ENCODE measurements around the gene TMEM259. TPM values are rescaled to one million over a fixed set of nuclear protein-coding genes. Genes with fewer than 3 reads are reported as not detected.

TMEM259 gene
- total and polyA plus RNA-seq, 9 of the 15 experiments (the other 6 are each of a cell fraction or from before 2014, with no cell fraction given): 0.52 to 231 (median 63.6) TPM

- TF ChIP-seq TSHZ1 (CRISPR knock-in tag; IDR thresholded peaks at IDR 0.05) (no peak), RNF219 (CRISPR knock-in tag; IDR thresholded peaks at IDR 0.05) (no peak), EHMT2 (IDR thresholded peaks at IDR 0.05) (no peak), ZNF655 (CRISPR knock-in tag; IDR thresholded peaks at IDR 0.05) (no peak), NCOA6 (IDR thresholded peaks at IDR 0.05) (no peak), CHD4 (IDR thresholded peaks at IDR 0.05; ENCODE audit: insufficient read depth, insufficient replicate concordance, low read depth, low read length, poor library complexity, severe bottlenecking) (no peak), HMBOX1 (IDR thresholded peaks at IDR 0.05) (no peak), BRD4 (IDR thresholded peaks at IDR 0.05) (no peak), PRMT5 (CRISPR knock-in tag; IDR thresholded peaks at IDR 0.05) (no peak), MXD1 (CRISPR knock-in tag; IDR thresholded peaks at IDR 0.05; ENCODE audit: borderline replicate concordance, poor library complexity, severe bottlenecking) (no peak), NCOA1 (IDR thresholded peaks at IDR 0.05; ENCODE audit: low read depth) (no peak), HSF4 (CRISPR knock-in tag; IDR thresholded peaks at IDR 0.05; ENCODE audit: borderline replicate concordance) (no peak), SRF (CRISPR knock-in tag; IDR thresholded peaks at IDR 0.05) (peak in 1 of 2 experiments; percentile 43; a peak in 1 of 4 replicates), GTF2E2 (tag; IDR thresholded peaks at IDR 0.05) (no peak), KHSRP (IDR thresholded peaks at IDR 0.05) (no peak), ZNF280A (IDR thresholded peaks at IDR 0.05; ENCODE audit: low read depth, partially characterized antibody) (no peak), NR3C1 (CRISPR knock-in tag; IDR thresholded peaks at IDR 0.05) (no peak)
Observed at GRCh38 chr19:961866-962620, 58.9 kb downstream of the TMEM259 start (continued).
